Raji (cell line): ENCODE results near the gene DLX1.

Experiments
- POLR2A ChIP-seq: IDR thresholded peaks from 2 replicates; pipeline ENCODE4 v1.6.1; 2011; ENCODE audit warnings: low read depth, low read length, control low read depth; ENCODE audit not compliant: insufficient read depth

DLX1 gene

DNA sequence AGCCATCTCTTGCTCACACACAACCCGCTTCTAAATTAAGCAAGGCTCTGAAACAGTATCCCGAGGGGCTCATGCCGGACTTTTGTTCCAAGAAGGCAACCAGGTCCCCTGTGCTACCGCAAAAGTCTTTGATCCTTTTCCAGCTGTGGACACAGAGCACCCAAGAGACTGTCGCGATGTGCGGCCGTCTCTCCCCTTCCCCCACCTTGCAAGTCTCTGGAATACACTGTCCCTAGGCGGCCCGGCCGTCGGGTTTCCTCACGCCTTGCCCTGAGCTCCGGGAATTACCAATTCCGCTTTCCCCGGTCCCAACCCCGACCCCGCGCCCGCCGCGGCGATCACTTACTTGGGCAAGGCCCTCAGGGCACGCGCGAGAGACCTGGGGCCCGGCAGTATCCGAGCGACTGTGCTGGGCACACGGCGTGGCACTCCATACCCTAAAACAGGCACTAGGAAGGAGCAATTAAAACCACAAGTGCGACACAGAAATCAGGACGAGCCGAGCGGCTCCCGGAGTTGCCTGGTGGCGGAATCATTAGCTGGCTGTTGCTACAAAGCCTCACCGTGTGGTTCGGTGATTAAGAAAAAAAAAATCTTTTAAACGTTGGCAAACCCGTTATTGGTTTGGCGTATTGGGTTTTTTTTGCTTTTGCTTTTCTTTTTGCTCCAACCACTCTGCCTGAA is 2.2 kb upstream of the DLX1 start:
- TF ChIP-seq POLR2A, result no peak

DNA sequence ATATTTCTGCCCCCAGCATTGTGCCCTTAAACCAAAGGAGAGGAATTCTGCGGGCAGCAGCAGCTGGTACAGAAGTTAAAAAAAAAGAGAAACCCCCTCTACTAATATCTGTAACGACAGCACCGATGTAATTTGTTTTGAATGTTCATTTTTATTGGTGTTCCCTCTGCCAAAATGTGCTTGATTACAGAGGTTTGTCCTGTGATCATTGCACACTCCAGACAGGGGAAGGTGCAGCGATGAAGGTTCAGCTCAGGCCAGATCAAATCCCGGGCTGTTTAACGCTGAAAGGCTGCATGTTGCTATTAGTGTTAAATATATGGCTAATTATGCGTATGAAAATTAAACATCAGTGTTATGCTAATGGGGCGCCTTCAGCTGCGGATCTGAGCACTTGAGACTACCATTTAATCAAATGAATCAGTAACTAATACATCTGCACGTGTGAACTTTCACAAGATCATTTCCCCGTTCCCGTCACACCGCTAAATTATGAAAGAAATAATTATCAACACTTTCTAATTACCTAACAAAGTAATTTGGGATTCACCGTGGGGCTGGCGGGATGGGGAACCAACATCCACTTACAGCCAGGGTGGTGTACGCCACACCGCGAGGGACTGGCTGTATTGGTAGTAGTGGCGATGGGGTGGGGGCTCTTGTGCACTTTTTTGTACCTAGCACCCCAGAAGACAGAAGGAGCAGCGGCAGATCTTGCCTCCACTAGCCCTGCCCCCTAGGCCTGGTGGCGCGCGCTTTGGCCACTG is 1.5 kb upstream of the DLX1 start:
- no peak for TF ChIP-seq POLR2A

DNA sequence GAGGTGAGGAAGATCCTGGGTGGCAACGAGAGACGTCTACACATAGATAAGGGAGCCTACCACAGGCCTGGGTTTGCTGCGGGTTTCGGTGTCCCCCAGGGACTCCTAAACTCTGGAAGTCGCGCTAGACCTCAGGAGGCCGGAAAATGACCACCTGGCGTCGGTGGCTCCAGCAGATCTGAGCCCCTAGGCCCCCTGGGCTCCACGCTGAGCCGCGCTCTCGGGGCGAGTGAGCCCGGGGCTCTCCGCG is 987 bp upstream of the DLX1 start:
- no peak for TF ChIP-seq POLR2A

DNA sequence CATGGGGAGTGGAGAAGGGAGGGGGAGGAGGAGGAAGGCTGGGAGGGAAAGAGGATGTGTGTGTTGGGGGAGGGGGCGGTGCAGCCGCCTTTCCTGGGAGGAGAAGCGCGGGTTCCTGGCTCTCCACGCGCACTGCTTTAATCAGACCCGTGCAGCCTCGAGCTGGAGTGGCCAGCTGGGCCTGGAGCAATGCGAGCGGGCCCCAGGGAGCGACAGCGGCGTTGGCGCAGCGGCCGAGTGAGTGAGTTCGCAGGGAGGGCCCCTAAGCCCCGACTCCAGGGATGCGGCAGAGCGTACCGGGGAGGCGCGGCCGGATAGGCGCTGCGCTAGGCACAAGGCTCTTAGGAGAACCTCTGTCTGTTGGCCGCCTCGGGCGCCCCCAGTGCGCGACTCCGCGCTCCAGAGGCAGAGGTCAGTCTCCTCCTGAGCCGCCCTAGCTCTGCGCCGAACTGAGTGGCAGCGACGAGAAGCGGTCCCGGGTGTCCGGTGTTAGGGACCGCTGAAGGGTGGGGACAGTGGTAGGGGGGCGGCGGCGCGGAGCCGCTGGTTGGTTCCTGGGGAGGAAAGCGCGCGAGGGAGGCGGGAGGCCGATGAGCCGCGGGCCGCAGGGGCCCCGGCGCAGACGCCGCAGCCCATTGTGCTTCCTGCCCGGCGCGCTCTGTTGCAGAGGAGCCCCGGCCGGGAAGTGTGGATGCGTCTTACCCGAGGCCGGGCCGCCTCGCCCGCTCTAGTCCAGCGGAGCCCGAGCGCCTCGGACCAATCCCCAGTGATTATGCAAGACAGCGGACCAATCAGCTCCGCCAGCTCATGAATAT is 455 bp upstream of the DLX1 start:
- no peak for TF ChIP-seq POLR2A

DNA sequence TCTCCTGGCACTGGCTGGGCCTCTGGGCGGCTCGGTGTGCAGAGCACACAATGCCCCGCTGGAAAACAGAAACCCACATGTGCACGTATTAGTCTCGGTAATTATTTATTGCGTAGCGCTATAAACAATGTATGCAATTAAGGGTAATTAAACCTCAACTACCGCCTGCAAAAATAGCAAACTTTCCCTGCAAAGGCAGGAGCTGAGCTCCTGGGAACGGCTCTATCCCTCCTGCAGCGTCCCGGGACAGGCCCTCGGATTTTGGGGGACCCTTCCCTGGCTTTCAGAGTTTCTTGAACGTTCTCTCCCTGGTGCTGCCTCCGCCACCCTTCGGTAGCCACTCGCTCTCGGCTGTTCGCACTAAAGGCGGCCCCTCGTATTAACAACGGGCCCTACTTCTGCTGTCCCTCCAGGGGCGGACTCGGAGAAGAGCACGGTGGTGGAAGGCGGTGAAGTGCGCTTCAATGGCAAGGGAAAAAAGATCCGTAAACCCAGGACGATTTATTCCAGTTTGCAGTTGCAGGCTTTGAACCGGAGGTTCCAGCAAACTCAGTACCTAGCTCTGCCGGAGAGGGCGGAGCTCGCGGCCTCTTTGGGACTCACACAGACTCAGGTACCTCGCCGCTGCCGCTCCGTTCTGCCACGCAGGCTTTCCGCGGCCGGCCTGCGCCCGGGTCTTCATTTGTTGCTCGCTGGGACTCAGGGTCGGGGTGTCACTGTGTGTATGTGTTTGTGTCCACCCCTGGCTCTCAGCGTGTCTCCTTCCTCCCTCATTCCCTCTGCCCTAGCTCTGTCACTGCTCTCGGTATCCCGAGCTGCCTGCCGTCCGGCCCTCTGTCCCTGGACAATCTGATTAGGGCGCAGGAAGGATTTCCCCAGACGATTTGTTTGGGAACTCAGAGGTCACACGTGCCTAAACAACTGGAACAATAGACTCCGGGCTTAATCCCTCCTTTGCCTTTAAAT is 1.2 kb downstream of the DLX1 start:
- TF ChIP-seq POLR2A, result no peak

DNA sequence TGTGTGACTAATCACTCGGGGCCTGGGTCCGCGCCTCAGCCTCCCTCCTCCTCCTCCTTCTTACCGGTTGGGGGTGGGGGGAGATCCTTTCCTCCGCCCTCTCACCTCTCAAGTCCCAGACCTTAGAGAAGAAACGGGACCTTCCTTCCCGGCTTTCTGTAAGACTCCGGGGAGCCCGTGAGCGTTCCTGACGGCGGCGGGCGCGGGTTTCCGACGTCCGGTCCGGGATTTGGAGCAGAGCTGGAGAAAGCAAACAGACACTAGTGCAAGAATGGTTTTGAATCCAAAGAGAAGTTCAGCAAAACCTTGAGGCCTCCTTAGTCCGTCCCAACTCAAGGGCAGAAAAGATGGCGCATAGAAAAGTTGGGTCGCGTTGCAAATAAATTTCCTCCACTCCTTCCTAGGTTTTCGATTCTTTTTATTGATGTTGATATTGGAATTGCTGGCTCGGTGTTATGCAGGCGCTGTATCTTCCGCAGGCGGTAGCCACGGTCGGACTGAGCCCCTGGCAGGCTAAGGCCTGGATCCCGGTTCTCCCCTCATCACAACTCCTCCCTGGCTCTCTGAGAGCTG is 2.0 kb downstream of the DLX1 start:
- TF ChIP-seq POLR2A, result no peak

DNA sequence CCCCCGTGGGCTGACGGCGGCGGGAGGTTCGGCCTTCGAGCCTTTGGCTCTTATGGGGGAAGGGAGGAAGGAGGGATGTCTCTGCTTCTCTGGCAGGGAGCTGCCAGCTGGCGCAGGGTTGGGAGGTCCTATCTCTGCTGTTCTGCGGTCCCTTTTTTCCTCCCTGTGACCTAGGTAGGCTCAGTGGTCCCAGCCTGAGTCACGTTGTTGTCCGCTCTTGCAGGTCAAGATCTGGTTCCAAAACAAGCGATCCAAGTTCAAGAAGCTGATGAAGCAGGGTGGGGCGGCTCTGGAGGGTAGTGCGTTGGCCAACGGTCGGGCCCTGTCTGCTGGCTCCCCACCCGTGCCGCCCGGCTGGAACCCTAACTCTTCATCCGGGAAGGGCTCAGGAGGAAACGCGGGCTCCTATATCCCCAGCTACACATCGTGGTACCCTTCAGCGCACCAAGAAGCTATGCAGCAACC is 2.5 kb downstream of the DLX1 start:
- TF ChIP-seq POLR2A, result no peak

DNA sequence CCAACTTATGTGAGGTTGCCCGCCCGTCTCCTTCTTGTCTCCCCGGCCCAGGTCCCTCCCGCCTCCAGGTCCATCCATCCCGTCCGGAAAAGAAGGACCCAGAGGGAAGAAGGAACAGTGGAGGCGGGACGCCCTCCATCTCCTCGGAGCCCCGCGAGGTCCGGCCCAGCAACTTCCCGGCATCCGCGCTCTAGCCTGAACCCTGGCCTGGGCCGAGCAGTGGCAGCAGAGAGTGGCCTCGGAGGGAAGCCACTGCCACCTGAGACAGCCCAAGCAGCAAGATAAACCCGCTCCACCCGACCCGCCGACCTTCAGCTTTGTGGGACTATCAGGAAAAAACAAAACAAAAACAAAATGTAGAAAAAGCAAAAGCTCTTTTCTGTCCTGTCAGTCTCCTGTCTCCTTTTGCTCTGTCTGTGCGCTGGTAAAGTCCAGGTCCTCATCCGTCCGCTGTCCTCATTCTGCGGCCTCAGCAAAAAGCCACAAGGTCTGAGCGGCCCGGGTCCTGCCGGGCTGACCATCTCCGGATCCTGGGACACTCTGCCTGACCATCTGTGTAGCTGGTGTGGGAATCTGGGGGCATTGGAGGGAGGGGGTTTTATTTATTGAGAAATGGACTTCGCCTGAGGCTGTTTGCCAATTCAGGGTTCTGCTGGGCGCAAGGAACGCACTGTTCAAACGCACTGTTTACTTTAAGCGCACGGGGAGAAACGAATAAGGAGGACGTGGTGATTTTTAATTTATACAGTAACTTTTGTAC is 3.1 kb downstream of the DLX1 start:
- no peak for TF ChIP-seq POLR2A

DNA sequence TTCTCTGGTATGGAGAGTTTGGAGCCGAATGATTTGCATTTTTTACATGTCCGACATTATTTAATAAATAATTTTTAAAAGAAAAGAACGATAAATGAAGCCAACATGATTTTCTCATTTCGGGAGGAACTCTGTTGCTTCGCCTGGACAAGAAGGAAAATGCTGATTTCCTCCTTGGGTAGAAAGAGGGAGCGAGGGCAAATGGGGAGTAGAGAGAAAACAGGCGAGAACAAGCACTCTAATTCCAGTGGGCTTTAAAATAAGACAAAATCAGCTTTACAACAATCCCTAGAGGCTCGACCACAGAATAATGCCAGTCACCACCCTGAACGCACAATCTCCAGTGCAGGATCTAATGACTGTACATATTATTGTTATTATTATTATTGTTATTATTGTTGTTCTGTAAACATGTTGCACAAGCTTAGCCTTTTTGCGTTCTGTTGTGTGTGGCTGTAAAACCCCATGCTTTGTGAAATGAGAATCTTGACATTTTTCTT is 3.7 kb downstream of the DLX1 start:
- no peak for TF ChIP-seq POLR2A

DNA sequence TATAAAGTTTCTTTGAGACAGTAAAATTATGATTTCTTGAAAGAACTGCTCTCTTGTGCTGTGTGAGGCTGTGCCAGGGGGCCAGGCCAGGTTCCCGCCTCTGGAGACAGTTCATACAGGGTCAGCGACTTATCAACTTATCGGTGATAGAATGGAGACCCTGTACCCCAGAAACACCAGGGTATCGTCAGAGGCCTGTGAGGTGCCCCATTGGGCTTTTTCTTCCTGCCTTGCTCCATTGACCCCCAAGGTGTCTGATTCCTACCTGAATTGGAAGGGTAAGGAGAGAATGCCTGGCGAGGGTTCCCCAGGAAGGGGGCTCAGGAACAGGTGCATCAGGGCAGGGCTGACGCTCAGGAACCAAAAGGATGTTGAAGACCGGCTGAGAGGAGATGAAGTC is 4.3 kb downstream of the DLX1 start:
- no peak for TF ChIP-seq POLR2A

DNA sequence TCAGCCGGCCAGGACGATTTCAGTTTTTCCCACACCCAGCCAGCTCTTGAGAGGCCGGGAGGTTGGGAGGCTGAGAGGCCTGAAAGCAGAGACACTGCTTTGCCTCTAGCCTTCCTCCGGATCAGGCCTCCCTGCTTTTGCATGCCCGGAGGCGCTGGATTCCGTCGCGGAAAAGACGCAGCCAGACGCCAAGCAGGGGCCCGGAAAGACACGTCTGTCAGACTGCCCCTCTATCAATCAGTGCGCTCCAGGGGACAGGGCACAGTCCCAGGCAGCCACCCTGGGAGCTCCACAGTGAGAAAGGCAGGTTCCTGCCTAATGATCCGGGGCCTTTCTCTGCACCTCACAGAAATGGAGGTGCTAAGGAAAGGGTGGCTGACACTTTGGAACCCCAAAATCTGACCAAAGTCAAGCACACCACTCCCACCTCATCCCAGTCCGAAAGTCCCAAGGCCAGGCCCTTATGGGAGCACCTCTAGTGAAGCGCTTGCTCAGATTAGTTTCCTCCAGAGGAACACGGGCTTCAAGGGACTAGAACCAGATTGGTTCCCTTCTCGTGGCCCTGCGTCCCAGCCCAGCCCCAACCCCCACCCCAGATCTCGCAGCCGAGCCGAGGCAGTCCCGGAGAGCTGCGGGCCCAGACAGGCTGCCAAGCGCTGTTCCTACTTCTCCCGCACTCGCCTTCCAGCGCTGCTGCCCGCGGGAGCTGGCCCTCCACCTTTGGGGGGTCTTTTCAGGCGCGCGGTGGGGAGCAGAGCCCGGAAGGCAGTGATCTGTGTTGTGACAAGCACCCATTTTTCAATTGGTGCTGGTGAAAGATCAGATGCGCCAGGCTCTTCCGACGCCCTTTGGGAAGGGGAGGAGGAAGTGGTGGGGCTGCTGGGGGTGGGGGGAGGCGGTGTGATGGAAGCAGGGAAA is 5.0 kb downstream of the DLX1 start:
- no peak for TF ChIP-seq POLR2A

DNA sequence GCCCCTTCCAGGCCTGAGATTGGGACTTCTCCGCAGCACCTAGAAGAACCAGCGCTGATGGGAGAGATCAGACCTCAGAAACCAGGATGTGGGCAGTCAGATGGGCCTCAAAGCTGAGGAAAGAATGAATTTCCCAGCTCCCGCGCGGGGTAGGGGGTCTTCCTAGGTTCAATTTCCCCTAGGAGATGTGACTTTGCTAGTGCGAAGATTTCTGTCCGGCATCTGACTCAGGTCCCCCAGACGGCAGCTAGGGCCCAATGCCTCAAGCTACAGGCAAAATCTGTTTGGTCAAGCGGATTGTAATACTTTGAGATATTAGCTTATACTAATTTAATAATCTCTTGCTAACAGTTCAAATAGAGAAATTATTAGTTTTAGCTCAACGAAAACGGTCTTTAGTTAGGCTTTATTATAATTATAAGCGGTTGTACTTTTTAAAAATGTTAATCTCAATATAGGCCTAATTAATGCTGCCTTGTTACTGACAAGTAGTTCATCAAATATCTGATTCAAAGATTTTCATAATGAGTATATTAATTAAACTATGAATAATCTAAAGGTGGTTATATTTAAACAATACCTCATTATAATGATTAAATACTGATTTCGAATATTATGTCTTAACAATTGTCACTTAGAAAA is 5.8 kb downstream of the DLX1 start:
- no peak for TF ChIP-seq POLR2A
